ENCODE measurements around the gene PMEPA1. TPM values are rescaled to one million over a fixed set of nuclear protein-coding genes. Genes with fewer than 3 reads are reported as not detected.

PMEPA1 gene
- total and polyA plus RNA-seq, 2 donors (not counting 1 experiment from before 2014, with no cell fraction given), result 9.9 to 37.4 TPM

DNA sequence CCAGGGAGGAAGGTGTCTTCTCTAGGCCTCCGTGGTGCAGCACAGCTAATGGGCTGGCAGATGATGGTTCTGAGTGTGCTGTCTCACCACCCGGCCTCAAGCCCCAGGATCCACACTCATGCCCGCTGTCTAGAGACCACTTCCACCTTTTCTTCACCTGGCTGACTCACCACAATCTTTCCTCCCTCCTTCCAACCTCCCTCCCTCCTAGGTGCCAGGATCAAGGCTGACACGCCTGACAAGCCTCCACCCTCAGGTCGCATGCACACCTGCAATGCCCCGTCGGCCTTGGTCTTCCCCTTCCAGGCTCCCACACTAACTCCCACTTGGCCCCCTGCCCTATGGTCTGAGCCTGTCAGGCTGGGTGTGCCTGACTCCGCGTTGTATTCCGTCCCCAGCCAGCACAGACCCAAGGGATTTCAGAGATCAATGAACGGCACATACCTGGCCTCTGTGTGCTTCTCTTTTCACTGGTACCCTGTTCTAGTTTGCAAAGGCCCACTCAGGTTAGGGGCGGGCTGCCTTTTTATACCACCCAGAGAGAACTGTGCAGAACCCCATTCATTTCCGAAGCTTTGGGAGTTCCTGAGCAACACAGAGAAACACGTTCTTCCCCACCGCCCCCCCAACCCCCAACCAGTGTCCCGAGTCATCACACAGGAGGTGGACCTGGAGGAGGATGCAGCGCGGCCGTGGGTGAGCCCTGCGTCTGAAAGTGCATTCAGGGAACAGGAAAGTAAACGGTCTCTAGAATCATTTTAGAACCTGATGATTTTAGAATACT lies 39.3 kb downstream of the PMEPA1 start:
- POLR2A ChIA-PET, result interaction anchor here (0.7 kb wide), 1 partner anchor 1217 kb away, joined by 3 read pairs; no protein-coding TSS in a partner anchor
- Mint-ChIP-seq H3K27me3 (no peaks in the 10 kb centered on the region), H3K4me1 (peaks cover 71% of the 10 kb centered on the region), H3K27ac (peak overlapping the region; percentile 57), H3K9me3 (ENCODE audit: insufficient read depth) (no peaks in the 10 kb centered on the region), H3K4me3 (no peak overlapping the region)
- Histone ChIP-seq H3K79me2 (ENCODE audit: control insufficient read depth, insufficient read depth, low read length) (peaks cover 100% of the 10 kb centered on the region), H3K4me3 (ENCODE audit: control extremely low read depth in 1 of 5, extremely low read depth in 1 of 5, insufficient read depth in 1 of 5, low read depth in 2 of 5, low read length in 4 of 5) (no peak overlapping the region), H3K4me2 (replicated peaks; ENCODE audit: low read depth, low read length, poor library complexity, severe bottlenecking) (no peak overlapping the region), H3K36me3 (replicated peaks in 1 of 2; ENCODE audit: control extremely low read depth in 1 of 2, control insufficient read depth in 1 of 2, extremely low read depth in 1 of 2, insufficient read depth in 2 of 2, low read length in 1 of 2) (peaks cover 0 to 17% of the 10 kb centered on the region in 2 experiments), H3K9ac (ENCODE audit: low read length) (no peak overlapping the region), H2AFZ (ENCODE audit: insufficient read depth, low read depth, low read length, poor library complexity, severe bottlenecking) (no peak overlapping the region), H3K4me1 (ENCODE audit: control insufficient read depth in 2 of 2, insufficient read depth in 2 of 2, low read length in 2 of 2) (peaks cover 28 to 47% of the 10 kb centered on the region in 2 donors), H3K9me3 (ENCODE audit: control extremely low read depth in 1 of 3, control insufficient read depth in 2 of 3, insufficient read depth in 1 of 3, low read length in 2 of 3) (no peaks in the 10 kb centered on the region), H4K20me1 (ENCODE audit: control insufficient read depth, insufficient read depth, low read length, poor library complexity, severe bottlenecking) (peaks cover 97% of the 10 kb centered on the region), H3K27ac (ENCODE audit: low read length in 2 of 2) (no peak overlapping the region), H3K27me3 (replicated peaks in 1 of 4; ENCODE audit: control extremely low read depth in 1 of 4, control insufficient read depth in 3 of 4, insufficient read depth in 4 of 4, low read length in 3 of 4) (no peaks in the 10 kb centered on the region)
- intact Hi-C loops (cut with micrococcal nuclease), result no loop called here
- ATAC-seq (ENCODE audit: low read depth) (no peak), DNase-seq (no peak)
- TF ChIP-seq, protein P1, sequence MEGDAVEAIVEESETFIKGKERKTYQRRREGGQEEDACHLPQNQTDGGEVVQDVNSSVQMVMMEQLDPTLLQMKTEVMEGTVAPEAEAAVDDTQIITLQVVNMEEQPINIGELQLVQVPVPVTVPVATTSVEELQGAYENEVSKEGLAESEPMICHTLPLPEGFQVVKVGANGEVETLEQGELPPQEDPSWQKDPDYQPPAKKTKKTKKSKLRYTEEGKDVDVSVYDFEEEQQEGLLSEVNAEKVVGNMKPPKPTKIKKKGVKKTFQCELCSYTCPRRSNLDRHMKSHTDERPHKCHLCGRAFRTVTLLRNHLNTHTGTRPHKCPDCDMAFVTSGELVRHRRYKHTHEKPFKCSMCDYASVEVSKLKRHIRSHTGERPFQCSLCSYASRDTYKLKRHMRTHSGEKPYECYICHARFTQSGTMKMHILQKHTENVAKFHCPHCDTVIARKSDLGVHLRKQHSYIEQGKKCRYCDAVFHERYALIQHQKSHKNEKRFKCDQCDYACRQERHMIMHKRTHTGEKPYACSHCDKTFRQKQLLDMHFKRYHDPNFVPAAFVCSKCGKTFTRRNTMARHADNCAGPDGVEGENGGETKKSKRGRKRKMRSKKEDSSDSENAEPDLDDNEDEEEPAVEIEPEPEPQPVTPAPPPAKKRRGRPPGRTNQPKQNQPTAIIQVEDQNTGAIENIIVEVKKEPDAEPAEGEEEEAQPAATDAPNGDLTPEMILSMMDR (IDR thresholded peaks at IDR 0.05), result no peak
- no peak for TF ChIP-seq EZH2 (IDR thresholded peaks at IDR 0.05; ENCODE audit: borderline replicate concordance, insufficient read depth, low read depth, low read length, poor library complexity, severe bottlenecking)
- 91% methylated on average over 19 of the region's 21 CpGs for WGBS (ENCODE audit: insufficient coverage)
- CTCF ChIA-PET, result interaction anchor here (1.6 kb wide), 1 partner anchor 39 kb away, joined by 3 read pairs; the partner anchor contains the start of gene PMEPA1

DNA sequence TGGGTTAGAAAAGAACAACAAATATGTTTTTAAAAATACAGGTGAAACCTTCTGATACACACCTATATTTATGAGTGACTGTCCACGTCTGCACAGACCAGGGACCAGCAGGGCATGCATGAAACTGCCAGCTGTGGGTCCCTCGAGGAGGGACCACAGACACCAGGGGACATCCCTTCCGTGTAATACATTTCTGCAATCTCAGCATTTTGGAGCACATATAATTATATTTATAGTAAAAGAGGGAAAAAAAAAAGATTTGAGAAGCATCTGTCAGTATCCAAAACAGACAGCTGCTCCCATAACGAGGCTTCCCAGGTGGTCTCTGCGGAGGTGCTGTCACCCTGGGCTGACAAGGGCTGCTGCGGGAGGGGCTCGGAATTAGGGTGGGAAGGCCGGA lies 40.2 kb downstream of the PMEPA1 start:
- ChIA-PET CTCF (interaction anchor here (1.5 kb wide), 1 partner anchor 73 kb away, joined by 3 read pairs; no protein-coding TSS in a partner anchor), POLR2A (no interaction called here)
- no peak overlapping the region for H3K4me3 ChIP-seq (ENCODE audit: control extremely low read depth in 1 of 5, extremely low read depth in 1 of 5, insufficient read depth in 1 of 5, low read depth in 2 of 5, low read length in 4 of 5)
- H3K36me3 ChIP-seq (replicated peaks in 1 of 2; ENCODE audit: control extremely low read depth in 1 of 2, control insufficient read depth in 1 of 2, extremely low read depth in 1 of 2, insufficient read depth in 2 of 2, low read length in 1 of 2), result peaks cover 0 to 12% of the 10 kb centered on the region in 2 experiments
- no peak for DNase-seq
- no peak overlapping the region for H3K4me3 Mint-ChIP-seq
- no peak overlapping the region for H3K27ac Mint-ChIP-seq
- H3K9ac ChIP-seq (ENCODE audit: low read length), result no peak overlapping the region
- ATAC-seq (ENCODE audit: low read depth), result no peak
- H2AFZ ChIP-seq (ENCODE audit: insufficient read depth, low read depth, low read length, poor library complexity, severe bottlenecking), result no peak overlapping the region
- peaks cover 97% of the 10 kb centered on the region for H4K20me1 ChIP-seq (ENCODE audit: control insufficient read depth, insufficient read depth, low read length, poor library complexity, severe bottlenecking)
- intact Hi-C loops (cut with micrococcal nuclease), result no loop called here
- peaks cover 100% of the 10 kb centered on the region for H3K79me2 ChIP-seq (ENCODE audit: control insufficient read depth, insufficient read depth, low read length)
- H3K4me1 ChIP-seq (ENCODE audit: control insufficient read depth in 2 of 2, insufficient read depth in 2 of 2, low read length in 2 of 2), result peaks cover 28 to 42% of the 10 kb centered on the region in 2 donors
- no peak overlapping the region for H3K27ac ChIP-seq (ENCODE audit: low read length in 2 of 2)
- no peaks in the 10 kb centered on the region for H3K27me3 Mint-ChIP-seq
- no peaks in the 10 kb centered on the region for H3K9me3 ChIP-seq (ENCODE audit: control extremely low read depth in 1 of 3, control insufficient read depth in 2 of 3, insufficient read depth in 1 of 3, low read length in 2 of 3)
- no peaks in the 10 kb centered on the region for H3K27me3 ChIP-seq (replicated peaks in 1 of 4; ENCODE audit: control extremely low read depth in 1 of 4, control insufficient read depth in 3 of 4, insufficient read depth in 4 of 4, low read length in 3 of 4)
- no peak overlapping the region for H3K4me2 ChIP-seq (replicated peaks; ENCODE audit: low read depth, low read length, poor library complexity, severe bottlenecking)
- TF ChIP-seq, protein P1 (IDR thresholded peaks at IDR 0.05), result no peak
- TF ChIP-seq EZH2 (IDR thresholded peaks at IDR 0.05; ENCODE audit: borderline replicate concordance, insufficient read depth, low read depth, low read length, poor library complexity, severe bottlenecking), result no peak
- WGBS (ENCODE audit: insufficient coverage), result 98% methylated on average over 5 of the region's 8 CpGs
- H3K4me1 Mint-ChIP-seq, result peaks cover 72% of the 10 kb centered on the region
- no peaks in the 10 kb centered on the region for H3K9me3 Mint-ChIP-seq (ENCODE audit: insufficient read depth)
